Astrocyte (in vitro differentiated cells and primary cell): ENCODE data around the gene PYGB.

Experiments used
- EZH2 ChIP-seq: IDR thresholded peaks from 2 replicates; pipeline ENCODE4 v1.6.1; 2012; ENCODE audit warnings: mild to moderate bottlenecking, low read length, inconsistent platforms; ENCODE audit not compliant: insufficient read depth
- TF ChIP-seq, protein P1 (sequence below): IDR thresholded peaks from 2 replicates; pipeline ENCODE4 v1.5.1; 2011; ENCODE audit warnings: low read depth, mild to moderate bottlenecking, inconsistent platforms, low read length, moderate library complexity; ENCODE audit not compliant: insufficient read depth

DNA sequence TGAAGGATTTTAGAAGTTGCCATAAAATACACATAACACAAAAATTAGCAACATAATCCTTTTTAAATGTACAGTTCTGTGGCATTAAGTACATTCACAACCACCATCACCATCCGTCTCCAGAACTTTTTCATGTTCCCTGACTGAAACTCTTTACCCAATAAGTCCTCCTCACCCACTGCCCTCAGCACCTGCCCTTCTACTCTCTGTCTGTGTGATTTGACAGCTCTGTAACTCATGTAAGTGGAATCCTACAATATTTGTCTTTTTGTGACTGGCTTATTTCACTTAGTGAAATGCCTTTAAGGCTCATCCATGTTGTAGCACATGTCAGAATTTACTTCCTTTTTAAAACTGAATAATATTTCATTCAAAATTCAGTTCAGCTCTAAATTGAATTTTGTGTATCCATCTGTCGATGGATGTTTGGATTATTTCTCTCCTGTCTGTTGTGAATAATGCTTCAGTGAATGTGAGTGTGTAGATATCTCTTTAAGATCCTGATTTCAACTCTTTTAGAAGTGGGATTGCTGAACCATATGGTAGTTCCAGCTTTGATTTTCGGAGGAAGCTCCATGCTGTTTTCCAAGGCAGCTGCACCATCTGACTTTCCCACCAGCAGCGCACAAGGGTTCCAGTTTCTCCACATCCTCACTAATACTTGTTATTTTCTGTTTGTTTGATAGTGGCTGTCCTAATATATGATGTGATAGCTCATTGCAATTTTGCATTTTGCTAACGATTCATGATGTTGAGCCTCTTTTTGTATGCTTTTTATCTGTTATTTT, 48.2 kb upstream of the PYGB start:
- TF ChIP-seq EZH2 = no peak
- TF ChIP-seq, protein P1, sequence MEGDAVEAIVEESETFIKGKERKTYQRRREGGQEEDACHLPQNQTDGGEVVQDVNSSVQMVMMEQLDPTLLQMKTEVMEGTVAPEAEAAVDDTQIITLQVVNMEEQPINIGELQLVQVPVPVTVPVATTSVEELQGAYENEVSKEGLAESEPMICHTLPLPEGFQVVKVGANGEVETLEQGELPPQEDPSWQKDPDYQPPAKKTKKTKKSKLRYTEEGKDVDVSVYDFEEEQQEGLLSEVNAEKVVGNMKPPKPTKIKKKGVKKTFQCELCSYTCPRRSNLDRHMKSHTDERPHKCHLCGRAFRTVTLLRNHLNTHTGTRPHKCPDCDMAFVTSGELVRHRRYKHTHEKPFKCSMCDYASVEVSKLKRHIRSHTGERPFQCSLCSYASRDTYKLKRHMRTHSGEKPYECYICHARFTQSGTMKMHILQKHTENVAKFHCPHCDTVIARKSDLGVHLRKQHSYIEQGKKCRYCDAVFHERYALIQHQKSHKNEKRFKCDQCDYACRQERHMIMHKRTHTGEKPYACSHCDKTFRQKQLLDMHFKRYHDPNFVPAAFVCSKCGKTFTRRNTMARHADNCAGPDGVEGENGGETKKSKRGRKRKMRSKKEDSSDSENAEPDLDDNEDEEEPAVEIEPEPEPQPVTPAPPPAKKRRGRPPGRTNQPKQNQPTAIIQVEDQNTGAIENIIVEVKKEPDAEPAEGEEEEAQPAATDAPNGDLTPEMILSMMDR = no peak
